ENCODE measurements around the gene SNX13.

DNA sequence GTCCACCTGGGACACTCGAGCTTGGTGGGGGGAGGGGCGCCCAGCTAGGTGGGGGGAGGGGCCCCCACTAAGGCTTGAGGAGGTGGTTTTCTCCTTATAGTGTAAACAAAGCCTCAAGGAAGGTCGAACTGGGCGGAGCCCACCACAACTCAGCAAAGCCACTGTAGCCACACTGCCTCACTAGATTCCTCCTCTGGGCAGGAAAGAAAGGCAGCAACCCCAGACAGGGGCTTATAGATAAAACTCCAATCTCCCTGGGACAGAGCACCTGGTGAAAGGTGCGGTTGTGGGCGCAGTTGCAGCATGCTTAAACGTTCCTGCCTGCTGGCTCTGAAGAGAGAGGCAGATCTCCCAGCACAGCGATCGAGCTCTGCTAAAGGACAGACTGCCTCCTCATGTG, 133.1 kb downstream of the SNX13 start:
- TF ChIP-seq, protein P1, sequence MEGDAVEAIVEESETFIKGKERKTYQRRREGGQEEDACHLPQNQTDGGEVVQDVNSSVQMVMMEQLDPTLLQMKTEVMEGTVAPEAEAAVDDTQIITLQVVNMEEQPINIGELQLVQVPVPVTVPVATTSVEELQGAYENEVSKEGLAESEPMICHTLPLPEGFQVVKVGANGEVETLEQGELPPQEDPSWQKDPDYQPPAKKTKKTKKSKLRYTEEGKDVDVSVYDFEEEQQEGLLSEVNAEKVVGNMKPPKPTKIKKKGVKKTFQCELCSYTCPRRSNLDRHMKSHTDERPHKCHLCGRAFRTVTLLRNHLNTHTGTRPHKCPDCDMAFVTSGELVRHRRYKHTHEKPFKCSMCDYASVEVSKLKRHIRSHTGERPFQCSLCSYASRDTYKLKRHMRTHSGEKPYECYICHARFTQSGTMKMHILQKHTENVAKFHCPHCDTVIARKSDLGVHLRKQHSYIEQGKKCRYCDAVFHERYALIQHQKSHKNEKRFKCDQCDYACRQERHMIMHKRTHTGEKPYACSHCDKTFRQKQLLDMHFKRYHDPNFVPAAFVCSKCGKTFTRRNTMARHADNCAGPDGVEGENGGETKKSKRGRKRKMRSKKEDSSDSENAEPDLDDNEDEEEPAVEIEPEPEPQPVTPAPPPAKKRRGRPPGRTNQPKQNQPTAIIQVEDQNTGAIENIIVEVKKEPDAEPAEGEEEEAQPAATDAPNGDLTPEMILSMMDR (IDR thresholded peaks at IDR 0.05; ENCODE audit: low read length), result no peak
- no peak for TF ChIP-seq EZH2 (IDR thresholded peaks at IDR 0.05; ENCODE audit: borderline replicate concordance, low read length)

Measured in OCI-LY1 (cell line).